Neural crest cell (in vitro differentiated cells): ENCODE results near the gene RBM4. TPM values are rescaled to one million over a fixed set of nuclear protein-coding genes. Genes with fewer than 3 reads are reported as not detected.

ENCODE experiments used
- DNase-seq: peaks from one replicate; pipeline ENCODE4 v3.0.0; 2021; ENCODE audit warnings: low read depth, mixed read lengths, low spot score
- H3K27ac Mint-ChIP-seq: one replicate; pipeline ENCODE4 v1.8.0; 2021; ENCODE audit warnings: mild to moderate bottlenecking, mixed read lengths; ENCODE audit not compliant: unreplicated experiment
- H3K27me3 Mint-ChIP-seq: 2 replicates; pipeline ENCODE4 v1.8.0; 2021; ENCODE audit warnings: low read depth, mild to moderate bottlenecking, mixed read lengths
- H3K36me3 Mint-ChIP-seq: 2 replicates; pipeline ENCODE4 v1.8.0; 2021; ENCODE audit warnings: low read depth, mild to moderate bottlenecking, mixed read lengths
- H3K4me1 Mint-ChIP-seq: 2 replicates; pipeline ENCODE4 v1.8.0; 2021; ENCODE audit warnings: mixed read lengths
- H3K4me3 Mint-ChIP-seq: one replicate; pipeline ENCODE4 v1.8.0; 2021; ENCODE audit warnings: mild to moderate bottlenecking, mixed read lengths
- H3K9me3 Mint-ChIP-seq: 2 replicates; pipeline ENCODE4 v1.8.0; 2021; ENCODE audit warnings: mixed read lengths
- CTCF ChIP-seq: fragments of 200-600 bp; sonication (generic); conservative IDR thresholded peaks from 2 replicates; pipeline ENCODE4 v1.5.0; 2021; ENCODE audit warnings: antibody characterized with exemption, mild to moderate bottlenecking
- total RNA-seq: library from RNA; stranded (reverse); gene quantifications from 2 replicates; pipeline ENCODE4 v1.2.1, GENCODE V29; 2021

The RBM4 gene
- total RNA-seq, 1 donor from 2014 or later, result 268 TPM

GRCh38 chr11:66692871-66693331, 54.4 kb downstream of the RBM4 start:
- no peak overlapping the region for H3K27ac Mint-ChIP-seq
- H3K36me3 Mint-ChIP-seq, result peaks cover 4% of the 10 kb centered on the region
- H3K27me3 Mint-ChIP-seq, result peaks cover 3% of the 10 kb centered on the region
- H3K4me3 Mint-ChIP-seq, result no peak overlapping the region
- peaks cover 8% of the 10 kb centered on the region for H3K4me1 Mint-ChIP-seq
- H3K9me3 Mint-ChIP-seq, result no peaks in the 10 kb centered on the region
- TF ChIP-seq CTCF, result no peak
- DNase-seq, result no peak

- peaks cover 7% of the 10 kb centered on the region for H3K36me3 Mint-ChIP-seq
- H3K4me1 Mint-ChIP-seq, result peaks cover 8% of the 10 kb centered on the region
- TF ChIP-seq CTCF, result no peak
- H3K27me3 Mint-ChIP-seq, result peaks cover 3% of the 10 kb centered on the region
- no peaks in the 10 kb centered on the region for H3K9me3 Mint-ChIP-seq
- H3K27ac Mint-ChIP-seq, result peak overlapping the region; percentile 43
- H3K4me3 Mint-ChIP-seq, result no peak overlapping the region
- DNase-seq, result no peak
Measured at GRCh38 chr11:66693356-66694055, 55.0 kb downstream of the RBM4 start.

GRCh38 chr11:66694056-66694410, 55.5 kb downstream of the RBM4 start:
- Mint-ChIP-seq H3K27ac (peak overlapping the region; percentile 68), H3K4me1 (peaks cover 8% of the 10 kb centered on the region), H3K27me3 (peaks cover 3% of the 10 kb centered on the region), H3K36me3 (peaks cover 8% of the 10 kb centered on the region), H3K4me3 (no peak overlapping the region), H3K9me3 (no peaks in the 10 kb centered on the region)
- no peak for DNase-seq
- no peak for TF ChIP-seq CTCF

DNA sequence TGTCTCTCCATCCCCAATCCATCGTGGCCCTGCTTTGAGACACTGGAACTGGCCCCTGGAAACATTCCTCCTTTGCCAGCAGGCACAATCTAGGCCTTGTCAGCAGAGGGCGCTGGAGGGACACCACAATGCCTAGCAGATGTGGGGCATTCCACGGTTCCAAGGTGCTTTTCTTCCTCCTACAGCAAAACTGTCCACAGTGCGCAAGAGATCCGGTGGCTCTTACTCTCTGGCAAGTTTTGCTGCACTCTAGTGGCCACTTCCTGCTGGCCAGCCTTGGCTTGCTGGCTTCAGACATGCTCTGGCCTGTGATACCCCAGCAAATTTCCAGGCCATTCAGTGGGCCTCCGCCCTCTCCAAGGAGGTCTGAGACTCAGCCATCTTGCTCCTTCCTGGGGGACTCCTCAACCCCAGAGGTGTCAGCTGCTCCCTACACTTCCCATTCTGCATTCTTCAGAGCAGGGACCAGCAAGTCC, 56.3 kb downstream of the RBM4 start:
- H3K9me3 Mint-ChIP-seq, result no peaks in the 10 kb centered on the region
- H3K36me3 Mint-ChIP-seq, result peaks cover 12% of the 10 kb centered on the region
- peak; percentile 96 for TF ChIP-seq CTCF
- peaks cover 3% of the 10 kb centered on the region for H3K27me3 Mint-ChIP-seq
- peak; percentile 93 for DNase-seq
- H3K4me1 Mint-ChIP-seq, result peaks cover 8% of the 10 kb centered on the region
- no peak overlapping the region for H3K27ac Mint-ChIP-seq
- peak overlapping the region; percentile 28 for H3K4me3 Mint-ChIP-seq

Other genes with a start within 250 kb of the RBM4 start
- gene NPAS4, start 217.7 kb upstream of the RBM4 start, total RNA-seq, result 0.14 and 0.63 TPM in 2 replicates
- gene MRPL11, start 199.9 kb upstream of the RBM4 start, total RNA-seq, result 91.4 and 92.7 TPM in 2 replicates
- gene PELI3, start 171.8 kb upstream of the RBM4 start, total RNA-seq, result 13.3 and 13.6 TPM in 2 replicates
- 66.8 and 68.9 TPM in 2 replicates for gene DPP3, start 158.3 kb upstream of the RBM4 start, total RNA-seq
- 54.7 and 56.1 TPM in 2 replicates for gene BBS1, start 128.1 kb upstream of the RBM4 start, total RNA-seq
- gene ZDHHC24, start 92.7 kb upstream of the RBM4 start, total RNA-seq, result 7.3 and 7.7 TPM in 2 replicates
- gene ACTN3, start 91.8 kb upstream of the RBM4 start, total RNA-seq, result 0.16 and 0.35 TPM in 2 replicates
- gene CTSF, start 70.1 kb upstream of the RBM4 start, total RNA-seq, result not detected in 2 replicates
- 0.93 and 1.1 TPM in 2 replicates for gene CCDC87, start 45.6 kb upstream of the RBM4 start, total RNA-seq
- 47.2 and 49.8 TPM in 2 replicates for gene CCS, start 45.5 kb upstream of the RBM4 start, total RNA-seq
- 157 and 160 TPM in 2 replicates for gene RBM14, start 22.1 kb upstream of the RBM4 start, total RNA-seq
- gene RBM4B, start 39.2 kb downstream of the RBM4 start, total RNA-seq, result 57.0 and 61.9 TPM in 2 replicates
- 34.1 and 43.6 TPM in 2 replicates for gene SPTBN2, start 90.5 kb downstream of the RBM4 start, total RNA-seq
- gene RCE1, start 204.7 kb downstream of the RBM4 start, total RNA-seq, result 34.3 and 35.8 TPM in 2 replicates
- 36.2 and 37.2 TPM in 2 replicates for gene LRFN4, start 218.4 kb downstream of the RBM4 start, total RNA-seq